Loucy (cell line): ENCODE results near the gene SELENBP1.

ENCODE experiments used
- CTCF ChIP-seq: fragments of 200-600 bp; sonication (generic); conservative IDR thresholded peaks from 2 replicates; pipeline ENCODE4 v1.5.1; 2014; ENCODE audit warnings: mild to moderate bottlenecking, antibody characterized with exemption, low read length
- EZH2phosphoT487 ChIP-seq: fragments of 200-600 bp; IDR thresholded peaks from 2 replicates; pipeline ENCODE4 v1.6.1; 2018; ENCODE audit warnings: antibody characterized with exemption, mild to moderate bottlenecking, moderate library complexity, borderline replicate concordance

GRCh38 chr1:151342021-151342420 is 30.5 kb downstream of the SELENBP1 start:
- TF ChIP-seq CTCF (no peak), EZH2phosphoT487 (no peak)
